NCI-H82 (cell line): ENCODE results near the gene FAF2.

Experiments
- DNase-seq: peaks from one replicate; lab custom pipeline; 2025; lab: John Stamatoyannopoulos, UW

The FAF2 gene

GRCh38 chr5:176501333-176501732 is 53.1 kb downstream of the FAF2 start:
- DNase-seq: no peak

DNA sequence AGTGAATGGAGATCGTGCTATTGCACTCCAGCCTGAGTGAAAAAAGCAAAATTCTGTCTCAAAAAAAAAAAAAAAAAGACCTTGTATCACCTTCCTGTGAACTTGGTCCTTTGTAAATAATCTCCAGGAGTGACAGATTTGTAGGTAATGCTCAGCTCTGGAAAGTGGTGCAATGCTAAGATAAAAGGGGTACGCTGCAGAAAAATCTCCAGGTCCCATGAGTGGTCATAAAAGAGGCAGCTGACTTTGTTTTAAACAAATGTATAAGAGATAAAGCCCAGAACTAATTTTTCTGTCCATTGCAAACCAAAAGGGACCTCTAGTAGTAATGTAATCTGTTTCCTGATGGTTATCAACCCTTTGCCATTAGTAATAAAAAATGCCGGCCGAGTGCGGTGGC is 55.3 kb downstream of the FAF2 start:
- DNase-seq: no peak

DNA sequence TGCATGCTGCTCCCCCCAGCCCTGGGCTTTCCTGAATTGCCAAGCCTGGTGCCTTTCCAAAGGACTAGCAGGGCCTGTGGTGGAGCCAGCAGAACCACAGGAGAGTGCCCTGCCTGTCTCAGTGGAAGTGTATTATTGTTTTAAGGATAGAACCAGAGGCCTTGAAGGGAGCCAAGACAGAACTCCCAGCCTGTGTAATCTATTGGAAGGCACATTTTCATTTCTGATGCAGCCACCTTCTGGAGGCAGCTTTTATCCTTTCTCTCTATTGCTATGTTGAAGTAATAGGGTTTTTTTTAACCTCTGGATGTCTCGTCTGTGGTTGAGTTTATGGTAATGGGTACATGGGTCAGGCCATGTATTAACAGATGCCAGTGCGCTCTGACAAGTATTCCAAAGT is 59.7 kb downstream of the FAF2 start:
- DNase-seq: no peak

- DNase-seq: no peak
Measured at GRCh38 chr5:176508603-176509002, 60.4 kb downstream of the FAF2 start.

DNA sequence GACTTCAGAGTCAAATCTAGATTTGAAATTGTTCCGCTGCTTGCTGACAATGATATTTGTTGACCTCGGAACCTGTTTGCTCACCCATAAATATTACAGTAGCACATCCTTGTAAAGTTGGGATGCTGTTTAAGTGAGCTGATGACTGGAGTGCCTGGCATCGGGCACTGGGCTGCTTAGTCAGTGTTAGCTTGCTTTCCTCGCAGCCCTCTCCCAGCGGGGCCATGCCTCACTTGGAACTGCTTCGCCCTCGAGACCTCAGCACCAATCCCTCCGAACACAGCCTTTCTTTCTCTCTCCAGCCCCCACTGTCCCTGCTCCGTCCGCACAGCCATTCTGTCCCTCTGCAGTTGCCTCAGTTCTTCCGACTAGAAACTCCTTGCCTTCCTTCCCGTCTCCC is 65.6 kb downstream of the FAF2 start:
- no peak for DNase-seq

- DNase-seq: peak; percentile 40
Measured at GRCh38 chr5:176514244-176514950, 66.2 kb downstream of the FAF2 start.

DNA sequence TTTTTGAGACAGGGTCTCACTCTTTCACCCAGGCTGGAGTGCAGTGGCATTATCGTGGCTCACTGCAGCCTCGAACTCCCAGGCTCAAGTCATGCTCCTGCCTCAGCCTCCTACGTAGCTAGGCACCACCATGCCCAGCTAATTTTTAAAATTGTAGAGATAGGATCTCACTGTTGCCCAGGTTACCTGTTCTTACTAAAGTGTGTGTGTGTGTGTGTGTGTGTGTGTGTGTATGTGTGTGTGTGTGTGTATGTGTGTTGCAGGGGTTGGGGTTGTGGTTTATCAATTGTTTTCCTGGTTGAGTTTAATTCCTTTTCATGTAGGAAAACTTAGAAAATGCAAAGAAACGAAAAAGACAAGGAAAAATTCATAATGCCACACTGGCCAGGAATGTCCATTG is 67.2 kb downstream of the FAF2 start:
- DNase-seq: no peak

DNA sequence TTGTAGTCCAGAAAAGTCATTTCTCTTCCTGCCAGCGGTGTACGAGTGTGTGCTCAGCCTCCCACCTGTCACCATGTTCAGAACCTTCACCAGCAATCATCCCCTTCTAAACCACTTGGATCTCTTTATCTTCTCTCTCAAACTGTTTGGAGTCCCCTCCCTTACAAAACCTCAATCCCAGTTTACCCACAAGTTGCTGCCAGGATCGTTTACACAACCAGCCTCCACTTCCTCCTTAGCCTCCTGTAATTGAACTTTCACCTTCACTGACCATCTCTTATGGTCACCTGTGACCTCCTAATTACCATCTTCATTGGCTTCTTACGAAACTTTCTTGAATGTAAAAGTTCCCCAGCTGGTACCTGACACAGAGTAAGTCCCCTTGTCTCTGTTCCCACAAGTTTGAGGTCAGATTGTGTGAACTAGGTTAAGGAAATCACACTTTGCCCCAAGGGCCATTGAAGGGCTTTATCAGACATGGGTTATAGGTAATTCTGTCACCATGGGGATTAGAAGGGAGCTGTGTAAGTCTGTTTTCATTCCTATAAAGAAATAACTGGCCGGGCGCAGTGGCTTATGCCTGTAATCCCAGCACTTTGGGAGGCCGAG is 69.0 kb downstream of the FAF2 start:
- DNase-seq: no peak

GRCh38 chr5:176519810-176520720 is 71.9 kb downstream of the FAF2 start:
- no peak for DNase-seq

DNA sequence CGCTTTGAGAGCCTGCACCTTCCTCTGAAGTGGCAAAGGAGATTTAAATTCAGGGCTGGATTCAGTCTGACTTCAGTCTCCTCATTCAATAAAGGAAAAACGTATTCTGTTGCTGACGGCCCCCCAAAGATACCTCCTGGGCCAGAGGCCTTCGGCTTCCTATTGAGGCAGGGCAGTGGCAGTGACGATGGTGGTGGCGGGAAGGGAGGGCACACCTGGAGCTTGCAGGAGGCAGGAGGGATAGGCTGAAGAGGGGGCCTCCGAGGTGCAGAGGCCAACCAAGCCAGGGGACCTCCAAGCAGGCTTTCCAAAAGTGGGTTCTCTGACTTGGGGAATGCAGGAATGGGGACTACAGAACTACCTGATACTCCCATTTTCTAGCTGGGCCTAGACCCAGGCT is 73.1 kb downstream of the FAF2 start:
- no peak for DNase-seq

DNA sequence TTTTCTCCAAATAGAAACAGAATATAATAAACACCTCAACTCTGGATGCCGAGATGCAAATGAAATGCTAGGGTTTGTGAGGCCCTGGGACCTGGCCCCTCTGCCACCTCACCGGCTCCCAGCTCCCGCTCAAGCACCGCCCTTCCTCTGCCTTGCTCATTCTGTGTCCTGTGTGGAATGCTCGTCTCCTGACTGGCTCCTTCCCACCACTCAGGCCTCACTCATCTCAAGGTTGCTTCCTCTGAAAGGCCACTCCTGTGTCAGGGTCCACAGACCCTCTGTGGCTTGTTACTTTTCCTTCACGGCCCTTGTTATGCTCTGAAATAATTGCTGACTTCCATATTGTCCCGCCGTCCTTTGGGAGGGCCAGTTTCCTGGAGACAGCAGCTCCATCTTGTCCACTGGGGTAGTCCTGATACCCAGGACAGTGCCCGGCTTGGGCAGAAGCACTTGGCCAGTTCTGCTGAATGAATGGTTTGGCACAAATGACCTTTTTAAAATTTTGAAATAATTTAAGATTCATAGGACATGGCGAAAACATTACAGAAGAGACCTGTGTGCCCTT is 73.6 kb downstream of the FAF2 start:
- DNase-seq: no peak

DNA sequence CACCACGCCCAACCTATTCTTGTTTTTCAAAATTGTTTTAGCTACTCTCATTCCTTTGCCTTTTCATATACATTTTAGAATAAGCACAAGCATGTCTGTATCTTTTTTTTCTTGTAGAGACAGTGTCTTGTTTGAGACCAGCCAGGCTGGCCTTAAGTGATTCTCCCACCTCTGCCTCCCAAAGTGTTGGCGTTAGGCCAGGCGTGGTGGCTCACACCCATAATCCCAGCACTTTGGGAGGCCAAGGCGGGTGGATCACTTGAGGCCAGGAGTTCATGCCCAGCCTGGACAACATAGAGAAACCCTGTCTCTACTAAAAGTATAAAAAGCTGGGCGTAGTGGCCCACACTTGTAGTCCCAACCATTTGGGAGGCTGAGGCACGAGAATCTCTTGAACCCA is 76.0 kb downstream of the FAF2 start:
- DNase-seq: no peak

GRCh38 chr5:176524987-176525386 is 76.8 kb downstream of the FAF2 start:
- DNase-seq: no peak

DNA sequence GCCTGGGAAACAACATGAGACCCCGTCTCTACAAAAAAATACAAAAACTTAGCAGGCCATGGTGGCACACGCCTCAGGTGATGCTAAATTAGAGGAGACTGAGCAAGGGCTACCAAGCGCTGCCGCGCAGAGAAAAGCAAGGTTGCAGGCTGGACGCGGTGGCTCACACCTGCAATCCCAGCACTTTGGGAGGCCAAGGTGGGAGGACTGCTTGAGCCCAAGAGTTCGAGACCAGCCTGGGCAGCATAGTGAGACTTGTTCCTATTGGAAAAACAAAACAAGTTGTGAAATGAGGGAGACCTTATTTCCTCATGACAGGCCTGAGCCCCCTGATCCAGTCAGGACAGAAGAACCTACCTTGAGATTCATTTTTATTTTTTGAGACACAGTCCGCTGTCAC is 77.5 kb downstream of the FAF2 start:
- DNase-seq: no peak

GRCh38 chr5:176526462-176526861 is 78.3 kb downstream of the FAF2 start:
- no peak for DNase-seq

GRCh38 chr5:176527246-176528222 is 79.3 kb downstream of the FAF2 start:
- no peak for DNase-seq

- no peak for DNase-seq
Measured at GRCh38 chr5:176528301-176528700, 80.1 kb downstream of the FAF2 start.

GRCh38 chr5:176528761-176529115 is 80.6 kb downstream of the FAF2 start:
- DNase-seq: no peak

DNA sequence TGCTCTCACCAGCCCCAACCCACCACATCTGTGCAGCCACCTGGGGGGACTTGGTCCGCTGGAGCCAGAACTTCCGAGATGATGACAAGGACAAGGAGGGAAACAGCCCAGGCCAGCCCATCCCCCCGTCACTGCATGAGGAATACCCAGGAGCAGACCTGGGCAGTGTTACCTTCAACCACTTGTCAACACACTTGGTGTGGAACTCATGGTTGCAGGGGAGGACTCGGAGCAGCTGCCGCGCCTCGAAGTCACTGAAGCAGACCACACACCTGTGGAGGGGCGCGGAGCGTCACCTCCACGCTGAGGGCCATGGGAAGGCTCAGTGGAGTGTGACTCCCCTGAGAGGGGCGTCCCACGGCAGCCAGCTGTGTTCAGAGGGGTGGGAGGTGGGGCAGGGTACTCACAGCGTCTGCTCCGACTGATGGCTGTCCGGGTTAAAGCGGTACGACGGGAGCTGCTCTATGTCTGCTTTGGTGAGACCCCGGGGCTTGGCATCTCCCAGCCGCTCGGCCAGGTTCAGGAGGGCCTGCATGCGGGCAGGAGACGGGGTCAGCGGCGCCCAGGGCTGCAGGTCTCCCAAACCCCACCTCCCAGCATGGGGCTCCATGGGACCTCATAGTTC is 81.0 kb downstream of the FAF2 start:
- no peak for DNase-seq

DNA sequence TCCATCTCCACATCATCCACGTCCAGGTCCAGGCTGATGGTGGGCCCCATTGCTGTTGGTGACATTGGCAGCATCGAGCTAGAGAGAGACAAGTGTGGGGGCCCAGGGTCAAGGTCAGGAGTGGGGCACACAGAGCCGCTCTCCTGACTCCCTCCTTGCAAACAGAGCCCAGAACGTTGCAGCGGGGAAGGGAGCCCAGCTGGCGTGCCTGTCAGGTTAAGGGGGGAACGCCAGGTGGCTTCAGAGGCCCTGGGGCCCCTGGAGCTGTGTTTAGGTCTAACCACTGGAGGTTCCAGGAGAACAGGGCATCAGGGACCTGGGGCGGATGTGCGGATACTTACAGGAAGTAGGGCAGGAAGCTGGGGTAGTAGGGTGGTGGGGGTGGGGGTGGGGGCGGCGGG is 81.6 kb downstream of the FAF2 start:
- no peak for DNase-seq

DNA sequence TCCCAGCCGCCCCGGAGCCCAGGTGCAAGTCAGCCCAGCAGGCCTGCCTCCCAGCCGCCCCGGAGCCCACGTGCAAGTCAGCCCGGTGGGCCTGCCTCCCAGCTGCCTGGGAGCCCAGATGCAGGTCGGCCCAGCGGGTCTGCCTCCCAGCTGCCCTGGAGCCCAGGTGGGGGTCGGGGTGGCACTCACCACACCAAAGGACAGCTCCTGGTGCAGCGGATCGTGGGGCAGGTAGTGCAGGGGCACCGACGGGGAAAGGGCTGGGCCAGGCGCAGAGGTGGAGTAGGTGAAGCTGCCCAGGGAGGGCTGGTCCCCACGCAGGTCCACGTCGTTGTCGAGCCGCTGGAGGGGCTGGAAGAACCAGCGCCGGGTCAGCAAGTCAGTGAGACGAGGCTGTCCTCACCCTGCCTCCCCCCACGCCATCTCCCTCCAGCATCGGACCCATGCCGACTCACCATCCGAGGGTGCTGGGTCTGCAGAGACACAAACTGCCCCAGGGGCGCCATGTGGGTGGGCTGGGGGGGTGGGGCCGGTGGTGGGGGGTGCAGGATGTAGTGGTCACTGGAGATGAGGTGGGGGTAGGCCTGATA is 82.3 kb downstream of the FAF2 start:
- DNase-seq: no peak
